ENCODE measurements around the gene ITPR2.

ITPR2 gene

GRCh38 chr12:26347300-26347699 is 485.7 kb downstream of the ITPR2 start:
- H3K27ac ChIP-seq (ENCODE audit: low read length, poor library complexity, severe bottlenecking), result no peak overlapping the region
- no peaks in the 10 kb centered on the region for H3K79me1 ChIP-seq (replicated peaks; ENCODE audit: low read length, poor library complexity, severe bottlenecking)
- no peaks in the 10 kb centered on the region for H3K27me3 ChIP-seq (ENCODE audit: control insufficient read depth in 1 of 2, insufficient read depth in 1 of 2, low read length in 2 of 2)
- no peak overlapping the region for H2BK5ac ChIP-seq (ENCODE audit: low read depth, low read length, poor library complexity, severe bottlenecking)
- no peak overlapping the region for H3K4ac ChIP-seq (ENCODE audit: low read depth in 1 of 2, low read length in 2 of 2)
- no peak overlapping the region for H2BK120ac ChIP-seq (ENCODE audit: low read depth, low read length)
- H3K14ac ChIP-seq (ENCODE audit: low read length in 2 of 2), result no peak overlapping the region
- H2BK12ac ChIP-seq (ENCODE audit: low read length in 2 of 2), result no peak overlapping the region
- H2AFZ ChIP-seq (ENCODE audit: low read depth, low read length), result no peak overlapping the region
- no peak overlapping the region for H2AK5ac ChIP-seq (ENCODE audit: low read length, severe bottlenecking)
- H3K4me1 ChIP-seq (ENCODE audit: control insufficient read depth, insufficient read depth, low read depth, low read length), result peaks cover 2% of the 10 kb centered on the region
- H3K36me3 ChIP-seq (ENCODE audit: control insufficient read depth in 1 of 2, insufficient read depth in 2 of 2, low read depth in 1 of 2, low read length in 2 of 2), result peaks cover 0 to 6% of the 10 kb centered on the region in 2 experiments
- DNase-seq, result no peak
- H3K9me3 ChIP-seq (ENCODE audit: control insufficient read depth, low read length), result no peaks in the 10 kb centered on the region
- H3K23ac ChIP-seq (ENCODE audit: low read length in 2 of 2), result no peak overlapping the region
- H3K9ac ChIP-seq (ENCODE audit: low read length), result no peak overlapping the region
- no peak overlapping the region for H2BK15ac ChIP-seq (ENCODE audit: low read depth, poor library complexity, severe bottlenecking)
- H3K4me3 ChIP-seq (ENCODE audit: insufficient read depth in 1 of 2, low read depth in 1 of 2, low read length in 2 of 2), result no peak overlapping the region
- H3K18ac ChIP-seq (ENCODE audit: low read depth in 1 of 2, low read length in 2 of 2), result no peak overlapping the region
- no CpG with 5 or more reads among the region's 1 CpG for WGBS
- H3K4me2 ChIP-seq (ENCODE audit: low read length, poor library complexity, severe bottlenecking), result no peak overlapping the region
- no peak overlapping the region for H4K91ac ChIP-seq (ENCODE audit: low read length)
- H4K8ac ChIP-seq (ENCODE audit: low read length), result no peak overlapping the region

DNA sequence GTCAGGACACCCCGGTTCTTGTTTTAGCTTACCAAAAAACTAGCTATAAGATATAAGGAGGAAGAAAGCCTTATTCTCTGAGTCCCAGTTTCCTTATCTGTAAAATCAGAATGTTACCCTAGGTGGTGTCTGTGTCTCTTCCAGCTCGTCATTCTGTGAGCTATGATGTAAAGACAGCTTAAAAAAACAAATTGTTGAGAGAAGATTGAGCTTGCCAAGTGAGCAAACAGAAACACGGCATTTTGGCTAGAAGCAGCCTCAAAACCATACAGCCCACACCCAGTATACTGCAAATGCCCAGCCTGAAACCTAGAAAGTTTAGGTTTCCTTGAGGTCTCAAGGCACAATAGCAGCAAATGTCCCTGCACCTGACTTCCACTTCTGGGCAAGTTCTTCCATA is 486.3 kb downstream of the ITPR2 start:
- Histone ChIP-seq H3K9me3 (ENCODE audit: control insufficient read depth, low read length) (no peaks in the 10 kb centered on the region), H4K91ac (ENCODE audit: low read length) (no peak overlapping the region), H4K8ac (ENCODE audit: low read length) (no peak overlapping the region), H3K4me3 (ENCODE audit: insufficient read depth in 1 of 2, low read depth in 1 of 2, low read length in 2 of 2) (no peak overlapping the region), H3K4ac (ENCODE audit: low read depth in 1 of 2, low read length in 2 of 2) (no peak overlapping the region), H3K4me2 (ENCODE audit: low read length, poor library complexity, severe bottlenecking) (no peak overlapping the region), H2BK15ac (ENCODE audit: low read depth, poor library complexity, severe bottlenecking) (no peak overlapping the region), H2BK12ac (ENCODE audit: low read length in 2 of 2) (no peak overlapping the region), H2AFZ (ENCODE audit: low read depth, low read length) (no peak overlapping the region), H2BK5ac (ENCODE audit: low read depth, low read length, poor library complexity, severe bottlenecking) (no peak overlapping the region), H3K36me3 (ENCODE audit: control insufficient read depth in 1 of 2, insufficient read depth in 2 of 2, low read depth in 1 of 2, low read length in 2 of 2) (peaks cover 0 to 3% of the 10 kb centered on the region in 2 experiments), H3K14ac (ENCODE audit: low read length in 2 of 2) (no peak overlapping the region), H3K27ac (ENCODE audit: low read length, poor library complexity, severe bottlenecking) (no peak overlapping the region), H3K9ac (ENCODE audit: low read length) (no peak overlapping the region), H3K18ac (ENCODE audit: low read depth in 1 of 2, low read length in 2 of 2) (no peak overlapping the region), H2AK5ac (ENCODE audit: low read length, severe bottlenecking) (no peak overlapping the region), H2BK120ac (ENCODE audit: low read depth, low read length) (no peak overlapping the region), H3K27me3 (ENCODE audit: control insufficient read depth in 1 of 2, insufficient read depth in 1 of 2, low read length in 2 of 2) (no peaks in the 10 kb centered on the region), H3K79me1 (replicated peaks; ENCODE audit: low read length, poor library complexity, severe bottlenecking) (no peaks in the 10 kb centered on the region), H3K4me1 (ENCODE audit: control insufficient read depth, insufficient read depth, low read depth, low read length) (peaks cover 2% of the 10 kb centered on the region), H3K23ac (ENCODE audit: low read length in 2 of 2) (no peak overlapping the region)
- 65% methylated on average over 3 of the region's 3 CpGs for WGBS
- no peak for DNase-seq

DNA sequence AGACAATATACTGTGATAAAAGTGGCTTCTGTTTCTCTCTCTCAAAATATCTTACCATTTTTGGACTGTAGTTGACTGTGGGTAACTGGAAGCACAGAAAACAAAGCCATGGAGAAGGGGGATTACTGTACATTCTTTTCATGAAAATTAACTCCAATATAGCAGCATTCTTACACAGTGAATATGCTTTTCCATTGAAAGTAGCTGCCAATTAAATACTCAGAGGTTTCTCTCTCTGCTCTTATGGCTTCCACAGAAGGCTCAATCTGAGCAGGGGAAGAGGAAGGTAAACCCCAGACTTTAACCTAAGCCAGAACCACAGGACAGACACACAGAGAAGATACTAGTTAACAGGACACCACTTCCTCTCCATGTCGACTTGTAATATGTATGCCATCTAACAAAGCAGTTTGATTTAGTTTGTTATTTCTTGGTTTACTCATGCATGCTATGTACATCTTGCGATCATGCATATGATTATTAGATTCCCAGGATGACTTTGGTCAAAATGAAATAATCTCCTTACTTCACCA is 487.5 kb downstream of the ITPR2 start:
- Histone ChIP-seq H3K4me1 (ENCODE audit: control insufficient read depth, insufficient read depth, low read depth, low read length) (peaks cover 3% of the 10 kb centered on the region), H2BK5ac (ENCODE audit: low read depth, low read length, poor library complexity, severe bottlenecking) (no peak overlapping the region), H2BK15ac (ENCODE audit: low read depth, poor library complexity, severe bottlenecking) (no peak overlapping the region), H3K14ac (ENCODE audit: low read length in 2 of 2) (no peak overlapping the region), H3K79me1 (replicated peaks; ENCODE audit: low read length, poor library complexity, severe bottlenecking) (no peaks in the 10 kb centered on the region), H3K4me3 (ENCODE audit: insufficient read depth in 1 of 2, low read depth in 1 of 2, low read length in 2 of 2) (no peak overlapping the region), H3K36me3 (ENCODE audit: control insufficient read depth in 1 of 2, insufficient read depth in 2 of 2, low read depth in 1 of 2, low read length in 2 of 2) (peaks cover 0 to 3% of the 10 kb centered on the region in 2 experiments), H3K27ac (ENCODE audit: low read length, poor library complexity, severe bottlenecking) (no peak overlapping the region), H2AK5ac (ENCODE audit: low read length, severe bottlenecking) (no peak overlapping the region), H4K91ac (ENCODE audit: low read length) (no peak overlapping the region), H3K4ac (ENCODE audit: low read depth in 1 of 2, low read length in 2 of 2) (no peak overlapping the region), H3K9me3 (ENCODE audit: control insufficient read depth, low read length) (no peaks in the 10 kb centered on the region), H2AFZ (ENCODE audit: low read depth, low read length) (no peak overlapping the region), H2BK120ac (ENCODE audit: low read depth, low read length) (no peak overlapping the region), H4K8ac (ENCODE audit: low read length) (no peak overlapping the region), H2BK12ac (ENCODE audit: low read length in 2 of 2) (no peak overlapping the region), H3K9ac (ENCODE audit: low read length) (no peak overlapping the region), H3K4me2 (ENCODE audit: low read length, poor library complexity, severe bottlenecking) (no peak overlapping the region), H3K18ac (ENCODE audit: low read depth in 1 of 2, low read length in 2 of 2) (no peak overlapping the region), H3K23ac (ENCODE audit: low read length in 2 of 2) (no peak overlapping the region), H3K27me3 (ENCODE audit: control insufficient read depth in 1 of 2, insufficient read depth in 1 of 2, low read length in 2 of 2) (no peaks in the 10 kb centered on the region)
- no CpG with 5 or more reads among the region's 2 CpGs for WGBS
- DNase-seq, result no peak

DNA sequence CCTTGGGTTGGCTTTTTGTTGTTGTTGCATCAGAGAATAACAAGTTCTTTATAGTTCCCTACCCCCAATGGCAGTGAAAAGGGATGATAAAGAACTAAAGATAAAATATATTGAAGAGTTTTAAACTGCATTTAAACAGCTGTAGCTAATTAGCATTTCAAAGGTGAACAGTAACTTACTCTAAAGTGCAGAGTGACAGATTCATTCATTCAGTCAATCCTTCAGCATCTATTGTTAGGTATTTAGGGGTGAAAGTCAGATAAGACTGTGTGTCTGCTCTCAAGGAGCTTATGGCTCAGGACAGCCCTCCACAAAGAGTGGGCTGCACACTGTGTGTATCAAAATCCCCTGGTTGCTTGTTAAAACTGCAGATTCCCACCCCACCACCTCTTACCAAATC is 491.5 kb downstream of the ITPR2 start:
- H2AFZ ChIP-seq (ENCODE audit: low read depth, low read length), result no peak overlapping the region
- no peak overlapping the region for H2BK12ac ChIP-seq (ENCODE audit: low read length in 2 of 2)
- H2BK15ac ChIP-seq (ENCODE audit: low read depth, poor library complexity, severe bottlenecking), result no peak overlapping the region
- H2AK5ac ChIP-seq (ENCODE audit: low read length, severe bottlenecking), result no peak overlapping the region
- no peak overlapping the region for H3K18ac ChIP-seq (ENCODE audit: low read depth in 1 of 2, low read length in 2 of 2)
- no peak overlapping the region for H3K27ac ChIP-seq (ENCODE audit: low read length, poor library complexity, severe bottlenecking)
- no peak overlapping the region for H4K8ac ChIP-seq (ENCODE audit: low read length)
- no peak overlapping the region for H3K9ac ChIP-seq (ENCODE audit: low read length)
- H2BK120ac ChIP-seq (ENCODE audit: low read depth, low read length), result no peak overlapping the region
- H3K9me3 ChIP-seq (ENCODE audit: control insufficient read depth, low read length), result no peaks in the 10 kb centered on the region
- no peak overlapping the region for H2BK5ac ChIP-seq (ENCODE audit: low read depth, low read length, poor library complexity, severe bottlenecking)
- H4K91ac ChIP-seq (ENCODE audit: low read length), result no peak overlapping the region
- no peaks in the 10 kb centered on the region for H3K36me3 ChIP-seq (ENCODE audit: control insufficient read depth in 1 of 2, insufficient read depth in 2 of 2, low read depth in 1 of 2, low read length in 2 of 2)
- H3K4me1 ChIP-seq (ENCODE audit: control insufficient read depth, insufficient read depth, low read depth, low read length), result peaks cover 7% of the 10 kb centered on the region
- no peak overlapping the region for H3K4me2 ChIP-seq (ENCODE audit: low read length, poor library complexity, severe bottlenecking)
- no peaks in the 10 kb centered on the region for H3K27me3 ChIP-seq (ENCODE audit: control insufficient read depth in 1 of 2, insufficient read depth in 1 of 2, low read length in 2 of 2)
- no peak for DNase-seq
- H3K23ac ChIP-seq (ENCODE audit: low read length in 2 of 2), result no peak overlapping the region
- no peak overlapping the region for H3K4ac ChIP-seq (ENCODE audit: low read depth in 1 of 2, low read length in 2 of 2)
- no peak overlapping the region for H3K14ac ChIP-seq (ENCODE audit: low read length in 2 of 2)
- no peaks in the 10 kb centered on the region for H3K79me1 ChIP-seq (replicated peaks; ENCODE audit: low read length, poor library complexity, severe bottlenecking)
- H3K4me3 ChIP-seq (ENCODE audit: insufficient read depth in 1 of 2, low read depth in 1 of 2, low read length in 2 of 2), result no peak overlapping the region

Data from mesenchymal stem cell (in vitro differentiated cells and primary cell).